HFF-Myc (cell line): ENCODE measurements around the gene MED13.

Source experiments
- DNase-seq: peaks from one replicate; pipeline ENCODE4 v3.0.0-alpha.2; 2011; ENCODE audit warnings: low read depth; ENCODE audit errors: extremely low read depth
- H3K4me3 ChIP-seq: replicated peaks from 2 replicates; pipeline ENCODE4 v1.5.1; 2011; ENCODE audit warnings: low read depth, mild to moderate bottlenecking, control low read depth, low read length
- CTCF ChIP-seq: IDR thresholded peaks from 2 replicates; pipeline ENCODE4 v1.5.1; 2012; ENCODE audit warnings: mild to moderate bottlenecking, low read depth, low read length, control low read depth; ENCODE audit errors: missing control alignments

Gene MED13

DNA sequence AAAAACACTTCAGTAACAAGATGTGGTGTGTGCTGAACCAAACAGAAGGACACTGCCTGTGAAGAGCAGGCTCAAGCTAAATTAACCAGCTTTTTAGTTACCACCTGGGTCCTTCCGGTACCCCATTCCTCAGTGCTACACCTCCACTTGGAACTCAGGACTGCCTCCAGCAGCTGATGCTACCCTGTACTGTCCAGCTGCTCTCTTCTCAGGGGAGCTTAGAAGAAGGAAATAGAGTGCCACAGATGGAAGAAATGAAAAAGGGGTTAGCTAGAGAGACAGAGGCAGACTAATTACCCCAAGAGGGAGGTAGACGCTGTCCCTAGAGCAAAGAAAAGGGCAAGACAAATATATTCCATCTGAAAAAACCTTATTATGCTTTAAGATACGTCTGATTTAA lies 5.7 kb downstream of the MED13 start:
- no peak overlapping the region for H3K4me3 ChIP-seq
- no peak for TF ChIP-seq CTCF
- DNase-seq: no peak

- H3K4me3 ChIP-seq: no peak overlapping the region
- TF ChIP-seq CTCF: no peak
- DNase-seq: no peak
These were observed 6.5 kb downstream of the MED13 start for GRCh38 chr17:62058611-62059010.

- DNase-seq: no peak
- H3K4me3 ChIP-seq: no peak overlapping the region
- TF ChIP-seq CTCF: no peak
These were observed 7.4 kb downstream of the MED13 start for GRCh38 chr17:62057696-62058095.

GRCh38 chr17:62052765-62053338 lies 12.2 kb downstream of the MED13 start:
- no peak for TF ChIP-seq CTCF
- no peak for DNase-seq
- no peak overlapping the region for H3K4me3 ChIP-seq

GRCh38 chr17:62051053-62051452 lies 14.0 kb downstream of the MED13 start:
- H3K4me3 ChIP-seq: no peak overlapping the region
- no peak for DNase-seq
- TF ChIP-seq CTCF: no peak

- no peak for TF ChIP-seq CTCF
- DNase-seq: no peak
- H3K4me3 ChIP-seq: no peak overlapping the region
These were observed 15.8 kb downstream of the MED13 start for GRCh38 chr17:62049299-62049698.

DNA sequence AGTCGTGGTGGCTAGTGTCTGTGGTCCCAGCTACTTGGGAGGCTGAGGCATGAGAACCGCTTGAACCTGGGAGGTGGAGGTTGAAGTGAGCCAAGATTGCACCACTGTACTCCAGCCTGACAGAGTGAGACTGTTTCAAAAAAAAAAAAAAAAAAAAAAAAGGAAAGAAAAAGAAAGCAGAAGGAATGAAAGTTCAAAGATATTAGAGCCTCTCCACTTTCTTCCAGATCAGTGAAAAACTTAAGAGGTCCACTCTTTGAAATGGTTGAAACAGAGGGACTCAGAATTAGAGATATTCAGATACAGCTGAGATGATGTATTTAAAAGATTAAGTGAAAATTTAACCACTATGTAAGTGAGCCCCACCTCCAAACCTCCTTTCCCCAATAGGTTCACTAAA lies 16.8 kb downstream of the MED13 start:
- no peak for TF ChIP-seq CTCF
- no peak for DNase-seq
- H3K4me3 ChIP-seq: no peak overlapping the region
